ENCODE results near the gene FABP6. TPM values are rescaled to one million over a fixed set of nuclear protein-coding genes. Genes with fewer than 3 reads are reported as not detected.
A peak's percentile ranks its signal among the peaks of the same experiment; 100 is the strongest.
"Not testable (repeated sequence)": the region's sequence is repeated elsewhere in the genome, so short reads cannot be mapped to it uniquely, and the experiment has no call there.

Gene FABP6, protein sequence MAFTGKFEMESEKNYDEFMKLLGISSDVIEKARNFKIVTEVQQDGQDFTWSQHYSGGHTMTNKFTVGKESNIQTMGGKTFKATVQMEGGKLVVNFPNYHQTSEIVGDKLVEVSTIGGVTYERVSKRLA
- total RNA-seq: not detected
- 0.68 TPM for polyA plus RNA-seq
- long read RNA-seq, donor 1: 0 reads
- long read RNA-seq, donor 2, partial matches to known transcripts: 1 of 1 reads
- long read RNA-seq, donor 2, other reads (novel, unspliced or antisense): 0 of 1 reads
- long read RNA-seq, donor 3: 0 reads
- long read RNA-seq, donor 4: 0 reads

- no peak for DNase-seq
- no peaks in the 10 kb centered on the region for H3K4me1 ChIP-seq (ENCODE audit: control insufficient read depth, insufficient read depth, low read length)
- no peak within 1 kb of the TSS for H3K4me3 ChIP-seq (ENCODE audit: low read length)
- H3K27me3 ChIP-seq (ENCODE audit: control insufficient read depth, insufficient read depth): no peaks in the 10 kb centered on the region
- 70% methylated on average over 7 of the region's 7 CpGs for WGBS
- intact Hi-C loops (cut with DNase I): no loop called here
- no peak for ATAC-seq
- no peaks in the 10 kb centered on the region for H3K9me3 ChIP-seq (ENCODE audit: control insufficient read depth, low read length)
- H3K27ac ChIP-seq (ENCODE audit: low read length): no peak within 1 kb of the TSS
These were observed at the start of gene FABP6 for GRCh38 chr5:160229190-160229742. FABP6 (plus strand) TSS chr5:160229506; CDS start chr5:160229558, 52 bp downstream.

GRCh38 chr5:160180931-160181330 is 48.4 kb upstream of the FABP6 start:
- no peak for DNase-seq
- 82% methylated on average over 3 of the region's 3 CpGs for WGBS

GRCh38 chr5:160181965-160182622 is 47.2 kb upstream of the FABP6 start:
- Histone ChIP-seq H3K9me3 (ENCODE audit: control insufficient read depth, low read length) (no peaks in the 10 kb centered on the region), H3K4me3 (ENCODE audit: low read length) (no peak overlapping the region), H3K4me1 (ENCODE audit: control insufficient read depth, insufficient read depth, low read length) (peaks cover 1% of the 10 kb centered on the region), H3K27me3 (ENCODE audit: control insufficient read depth, insufficient read depth) (no peaks in the 10 kb centered on the region), H3K27ac (ENCODE audit: low read length) (no peak overlapping the region)
- ATAC-seq (no peak), DNase-seq (no peak)
- 76% methylated on average over 9 of the region's 9 CpGs for WGBS
- intact Hi-C loops (cut with DNase I): no loop called here

More at GRCh38 chr5:160180931-160181330, 48.4 kb upstream of the FABP6 start:
- Histone ChIP-seq H3K4me1 (ENCODE audit: control insufficient read depth, insufficient read depth, low read length) (peaks cover 1% of the 10 kb centered on the region), H3K27ac (ENCODE audit: low read length) (no peak overlapping the region), H3K9me3 (ENCODE audit: control insufficient read depth, low read length) (no peaks in the 10 kb centered on the region), H3K27me3 (ENCODE audit: control insufficient read depth, insufficient read depth) (no peaks in the 10 kb centered on the region), H3K4me3 (ENCODE audit: low read length) (no peak overlapping the region)
- ATAC-seq: no peak
- intact Hi-C loops (cut with DNase I): no loop called here

DNA sequence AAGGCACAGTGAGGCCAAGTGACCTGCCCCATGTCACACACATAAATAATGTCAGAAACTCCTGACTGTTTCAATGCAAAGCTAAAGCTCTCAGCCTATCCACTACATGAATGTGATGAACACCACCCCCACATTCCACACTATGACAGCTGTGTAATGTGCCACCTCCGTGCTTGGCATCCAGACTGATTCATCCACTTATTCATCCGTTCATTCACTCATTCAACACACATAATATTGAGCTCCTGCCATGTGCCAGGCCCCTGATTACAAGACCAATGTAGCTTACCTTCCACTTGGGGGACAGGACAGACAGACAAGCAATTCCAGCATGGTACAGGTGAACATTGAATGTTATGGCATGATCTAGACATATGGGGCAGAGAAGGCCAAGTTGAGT is 46.2 kb upstream of the FABP6 start:
- intact Hi-C loops (cut with DNase I): no loop called here
- H3K27ac ChIP-seq (ENCODE audit: low read length): no peak overlapping the region
- ATAC-seq (no peak), DNase-seq (no peak)
- H3K4me3 ChIP-seq (ENCODE audit: low read length): no peak overlapping the region
- peaks cover 1% of the 10 kb centered on the region for H3K4me1 ChIP-seq (ENCODE audit: control insufficient read depth, insufficient read depth, low read length)
- no peaks in the 10 kb centered on the region for H3K27me3 ChIP-seq (ENCODE audit: control insufficient read depth, insufficient read depth)
- H3K9me3 ChIP-seq (ENCODE audit: control insufficient read depth, low read length): no peaks in the 10 kb centered on the region
- WGBS: 60% methylated on average over 2 of the region's 2 CpGs

DNA sequence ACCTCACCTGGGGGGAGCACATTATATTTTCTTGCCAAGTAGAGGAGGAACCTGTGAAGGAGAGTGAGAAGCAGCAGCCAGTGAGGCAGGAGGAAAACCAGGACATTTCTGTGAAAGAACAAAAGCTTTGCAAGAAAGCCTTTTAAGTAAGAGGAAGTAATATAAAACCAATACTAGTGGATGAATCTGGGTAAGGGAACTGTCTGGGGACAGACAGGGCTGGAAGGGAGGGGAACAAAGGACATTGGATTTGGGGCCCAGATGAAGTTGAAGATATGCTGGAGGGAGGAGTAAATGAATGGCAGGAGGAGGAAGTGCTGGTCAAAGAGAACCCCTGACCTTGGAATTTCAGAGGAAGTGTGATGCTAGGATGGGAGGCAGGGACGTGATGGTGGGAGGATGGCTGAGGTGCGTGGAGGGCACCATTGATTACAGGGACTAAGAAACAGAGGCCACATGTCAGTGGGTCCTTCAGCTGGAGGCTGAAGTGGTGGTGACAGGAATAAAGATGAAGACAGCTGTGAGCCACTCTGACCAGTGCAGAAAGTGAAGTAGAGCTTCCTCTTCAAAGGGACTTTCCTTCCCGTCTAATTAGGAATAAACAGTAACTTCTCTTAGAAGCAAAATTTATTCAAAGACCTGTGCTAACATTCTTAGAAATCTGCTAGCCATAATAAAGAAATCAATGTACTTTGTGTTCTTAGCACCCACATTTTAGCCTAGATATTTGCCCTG is 43.5 kb upstream of the FABP6 start:
- Histone ChIP-seq H3K27me3 (ENCODE audit: control insufficient read depth, insufficient read depth) (no peaks in the 10 kb centered on the region), H3K27ac (ENCODE audit: low read length) (no peak overlapping the region), H3K9me3 (ENCODE audit: control insufficient read depth, low read length) (no peaks in the 10 kb centered on the region), H3K4me3 (ENCODE audit: low read length) (no peak overlapping the region), H3K4me1 (ENCODE audit: control insufficient read depth, insufficient read depth, low read length) (peaks cover 1% of the 10 kb centered on the region)
- intact Hi-C loops (cut with DNase I): no loop called here
- DNase-seq (no peak), ATAC-seq (no peak)
- WGBS: 35% methylated on average over 3 of the region's 3 CpGs

- Histone ChIP-seq H3K4me1 (ENCODE audit: control insufficient read depth, insufficient read depth, low read length) (peaks cover 1% of the 10 kb centered on the region), H3K9me3 (ENCODE audit: control insufficient read depth, low read length) (no peaks in the 10 kb centered on the region), H3K27ac (ENCODE audit: low read length) (no peak overlapping the region), H3K4me3 (ENCODE audit: low read length) (no peak overlapping the region), H3K27me3 (ENCODE audit: control insufficient read depth, insufficient read depth) (no peaks in the 10 kb centered on the region)
- ATAC-seq (no peak), DNase-seq (no peak)
- 77% methylated on average over 5 of the region's 5 CpGs for WGBS
- intact Hi-C loops (cut with DNase I): no loop called here
These were observed 42.8 kb upstream of the FABP6 start for GRCh38 chr5:160186480-160186879.

DNA sequence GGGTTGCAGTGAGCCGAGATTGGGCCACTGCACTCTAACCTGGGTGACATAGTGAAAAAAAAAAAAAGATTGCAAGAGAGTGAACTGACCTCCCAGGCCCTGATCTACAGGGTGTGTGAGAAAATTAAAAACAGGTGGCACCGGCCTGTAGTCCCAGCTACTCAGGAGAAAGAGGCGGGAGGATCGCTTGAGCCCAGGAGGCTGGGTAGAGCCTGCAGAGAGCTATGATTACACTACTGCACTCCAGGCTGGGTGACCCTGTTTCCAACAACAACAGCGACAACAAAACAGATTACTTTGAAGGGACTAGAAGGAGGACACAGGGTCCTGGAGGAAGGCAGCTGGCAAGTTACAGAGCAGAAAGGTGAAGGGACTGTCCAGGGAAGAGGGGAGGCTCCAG is 42.2 kb upstream of the FABP6 start:
- no peak for ATAC-seq
- Histone ChIP-seq H3K4me3 (ENCODE audit: low read length) (no peak overlapping the region), H3K4me1 (ENCODE audit: control insufficient read depth, insufficient read depth, low read length) (peaks cover 1% of the 10 kb centered on the region), H3K27me3 (ENCODE audit: control insufficient read depth, insufficient read depth) (no peaks in the 10 kb centered on the region), H3K9me3 (ENCODE audit: control insufficient read depth, low read length) (no peaks in the 10 kb centered on the region), H3K27ac (ENCODE audit: low read length) (no peak overlapping the region)
- WGBS: 95% methylated on average over 5 of the region's 5 CpGs
- DNase-seq: no peak
- intact Hi-C loops (cut with DNase I): no loop called here

DNA sequence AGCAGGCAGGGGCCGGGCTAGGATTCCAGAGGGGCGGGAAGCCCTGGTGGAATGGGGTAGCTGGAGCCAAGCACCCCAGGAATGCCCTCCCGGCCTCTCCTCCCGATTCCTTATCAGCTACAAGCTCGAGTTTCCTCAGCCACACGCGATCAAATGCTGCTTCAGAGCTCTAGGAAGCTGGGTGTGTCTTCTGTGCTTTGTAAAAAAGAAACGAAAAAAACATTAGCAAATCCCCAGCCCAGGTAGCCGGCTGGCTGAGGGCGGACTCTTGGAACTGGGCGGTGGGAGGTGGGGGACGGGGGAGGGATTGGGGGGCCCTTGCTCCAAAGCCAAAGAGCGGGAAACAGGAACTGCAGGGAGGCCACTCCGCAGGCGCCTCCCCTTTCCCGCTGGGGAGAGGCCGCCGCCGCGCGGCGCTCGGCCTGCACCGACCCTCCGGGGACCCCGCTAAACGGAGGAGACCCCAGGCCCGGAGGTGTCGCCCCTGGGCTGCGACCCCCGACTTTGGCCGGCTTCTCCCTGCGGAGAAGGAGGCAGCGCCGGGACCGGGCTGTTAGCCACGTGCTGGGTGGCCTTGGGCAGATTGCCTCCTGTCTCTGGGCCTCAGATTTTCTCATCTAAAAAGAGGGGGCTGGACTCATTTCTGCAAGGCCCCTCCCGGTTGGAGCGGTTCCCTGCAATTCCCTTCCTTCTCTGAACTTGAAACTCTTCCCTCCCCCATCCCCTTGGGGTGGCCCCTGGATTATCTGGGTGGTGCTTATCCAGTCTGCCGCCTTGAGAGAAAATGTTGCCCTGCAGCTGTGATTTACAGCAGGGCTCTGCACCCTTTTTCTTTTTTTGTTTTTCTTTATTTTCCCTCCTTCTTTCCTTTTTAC is 40.9 kb upstream of the FABP6 start:
- ATAC-seq: peak; percentile 86 to 91
- intact Hi-C loops (cut with DNase I): no loop called here
- Histone ChIP-seq H3K4me3 (ENCODE audit: low read length) (peak overlapping the region; percentile 76), H3K4me1 (ENCODE audit: control insufficient read depth, insufficient read depth, low read length) (no peaks in the 10 kb centered on the region), H3K27ac (ENCODE audit: low read length) (peak overlapping the region; percentile 62), H3K9me3 (ENCODE audit: control insufficient read depth, low read length) (no peaks in the 10 kb centered on the region), H3K27me3 (ENCODE audit: control insufficient read depth, insufficient read depth) (no peaks in the 10 kb centered on the region)
- DNase-seq: peak; percentile 77 to 94 (median 89)
- 2% methylated on average over 40 of the region's 40 CpGs for WGBS

- no peak overlapping the region for H3K27ac ChIP-seq (ENCODE audit: low read length)
- peaks cover 2% of the 10 kb centered on the region for H3K4me1 ChIP-seq (ENCODE audit: control insufficient read depth, insufficient read depth, low read length)
- H3K9me3 ChIP-seq (ENCODE audit: control insufficient read depth, low read length): no peaks in the 10 kb centered on the region
- no peaks in the 10 kb centered on the region for H3K27me3 ChIP-seq (ENCODE audit: control insufficient read depth, insufficient read depth)
- intact Hi-C loops (cut with DNase I): loop anchor here in 1 of 4 donors (10.0 kb wide), 1 partner anchor 168 kb away; no protein-coding TSS in a partner anchor
- DNase-seq (no peak), ATAC-seq (no peak)
- WGBS: 97% methylated on average over 7 of the region's 7 CpGs
- H3K4me3 ChIP-seq (ENCODE audit: low read length): no peak overlapping the region
These were observed 36.9 kb upstream of the FABP6 start for GRCh38 chr5:160192424-160192823.

DNA sequence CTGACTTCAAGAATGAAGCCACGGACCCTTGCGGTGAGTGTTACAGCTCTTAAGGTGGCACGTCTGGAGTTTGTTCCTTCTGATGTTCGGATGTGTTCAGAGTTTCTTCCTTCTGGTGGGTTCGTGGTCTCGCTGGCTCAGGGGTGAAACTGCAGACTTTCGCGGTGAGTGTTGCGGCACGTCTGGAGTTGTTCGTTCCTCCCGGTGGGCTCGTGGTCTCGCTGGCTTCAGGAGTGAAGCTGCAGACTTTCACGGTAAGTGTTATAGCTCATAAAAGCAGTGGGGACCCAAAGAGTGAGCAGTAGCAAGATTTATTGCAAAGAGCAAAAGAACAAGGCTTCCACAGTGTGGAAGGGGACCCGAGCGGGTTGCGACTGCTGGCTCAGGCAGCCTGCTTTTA is 36.2 kb upstream of the FABP6 start:
- DNase-seq: not testable (repeated sequence)

More for the DNA sequence above, 36.2 kb upstream of the FABP6 start:
- not testable (repeated sequence) for ATAC-seq; H3K9me3 ChIP-seq (ENCODE audit: control insufficient read depth, low read length); H3K4me3 ChIP-seq (ENCODE audit: low read length); H3K4me1 ChIP-seq (ENCODE audit: control insufficient read depth, insufficient read depth, low read length); H3K27ac ChIP-seq (ENCODE audit: low read length); H3K27me3 ChIP-seq (ENCODE audit: control insufficient read depth, insufficient read depth)
- intact Hi-C loops (cut with DNase I): loop anchor here in 1 of 4 donors (10.0 kb wide), 1 partner anchor 168 kb away; no protein-coding TSS in a partner anchor
- 87% methylated on average over 18 of the region's 18 CpGs for WGBS

All from right cardiac atrium (tissue), 5 donors.